KMS-11 (cell line): ENCODE data around the gene NABP2.

Source experiments
- H2AFZ ChIP-seq: fragments of 200-600 bp; sonication (generic); 2 replicates; pipeline ENCODE4 v1.6.1; 2016; ENCODE audit warnings: antibody characterized with exemption, mixed run types, low read depth
- H3K27ac ChIP-seq: fragments of 200-600 bp; sonication (generic); 2 replicates; pipeline ENCODE4 v1.6.1; 2016; ENCODE audit warnings: mild to moderate bottlenecking, mixed run types
- H3K27me3 ChIP-seq: fragments of 200-600 bp; sonication (generic); 2 replicates; pipeline ENCODE4 v1.6.1; 2017; ENCODE audit warnings: mild to moderate bottlenecking, low read depth, mixed run types, moderate library complexity; ENCODE audit not compliant: insufficient read depth
- H3K36me3 ChIP-seq: fragments of 200-600 bp; sonication (generic); 2 replicates; pipeline ENCODE4 v1.6.1; 2017; ENCODE audit warnings: mild to moderate bottlenecking, mixed run types; ENCODE audit not compliant: insufficient read depth
- H3K4me1 ChIP-seq: fragments of 200-600 bp; sonication (generic); 2 replicates; pipeline ENCODE4 v1.6.1; 2016; ENCODE audit warnings: mild to moderate bottlenecking, low read depth, mixed run types; ENCODE audit not compliant: poor library complexity, severe bottlenecking
- H3K4me2 ChIP-seq: fragments of 200-600 bp; sonication (generic); 2 replicates; pipeline ENCODE4 v1.7.0; 2016; ENCODE audit warnings: mild to moderate bottlenecking, mixed run types
- H3K4me3 ChIP-seq: fragments of 200-600 bp; sonication (generic); IDR thresholded peaks from 2 replicates; pipeline ENCODE4 v1.6.1; 2017; ENCODE audit warnings: low read depth, low read length, mixed read lengths; ENCODE audit not compliant: insufficient read depth
- H3K79me2 ChIP-seq: fragments of 200-600 bp; sonication (generic); 2 replicates; pipeline ENCODE4 v1.6.1; 2016; ENCODE audit warnings: low read depth, mixed run types; ENCODE audit not compliant: insufficient read depth
- H3K9ac ChIP-seq: fragments of 200-600 bp; sonication (generic); 2 replicates; pipeline ENCODE4 v1.6.1; 2016; ENCODE audit warnings: mild to moderate bottlenecking, mixed run types
- H4K20me1 ChIP-seq: fragments of 200-600 bp; sonication (generic); 2 replicates; pipeline ENCODE4 v1.6.1; 2016; ENCODE audit warnings: mild to moderate bottlenecking, mixed run types; ENCODE audit not compliant: insufficient read depth
- CTCF ChIP-seq: fragments of 200-600 bp; sonication (generic); conservative IDR thresholded peaks from 2 replicates; pipeline ENCODE4 v1.6.1; 2017; ENCODE audit warnings: low read depth, mild to moderate bottlenecking, antibody characterized with exemption, low read length, moderate library complexity, mixed read lengths

Gene NABP2

GRCh38 chr12:56237552-56237951, 13.4 kb downstream of the NABP2 start:
- no peak overlapping the region for H3K9ac ChIP-seq
- H2AFZ ChIP-seq = no peak overlapping the region
- no peaks in the 10 kb centered on the region for H3K79me2 ChIP-seq
- no peaks in the 10 kb centered on the region for H4K20me1 ChIP-seq
- H3K4me2 ChIP-seq = no peak overlapping the region
- peaks cover 6% of the 10 kb centered on the region for H3K4me1 ChIP-seq
- H3K4me3 ChIP-seq = no peak overlapping the region
- H3K27me3 ChIP-seq = no peaks in the 10 kb centered on the region
- no peak for TF ChIP-seq CTCF
- no peaks in the 10 kb centered on the region for H3K36me3 ChIP-seq
- no peak overlapping the region for H3K27ac ChIP-seq

DNA sequence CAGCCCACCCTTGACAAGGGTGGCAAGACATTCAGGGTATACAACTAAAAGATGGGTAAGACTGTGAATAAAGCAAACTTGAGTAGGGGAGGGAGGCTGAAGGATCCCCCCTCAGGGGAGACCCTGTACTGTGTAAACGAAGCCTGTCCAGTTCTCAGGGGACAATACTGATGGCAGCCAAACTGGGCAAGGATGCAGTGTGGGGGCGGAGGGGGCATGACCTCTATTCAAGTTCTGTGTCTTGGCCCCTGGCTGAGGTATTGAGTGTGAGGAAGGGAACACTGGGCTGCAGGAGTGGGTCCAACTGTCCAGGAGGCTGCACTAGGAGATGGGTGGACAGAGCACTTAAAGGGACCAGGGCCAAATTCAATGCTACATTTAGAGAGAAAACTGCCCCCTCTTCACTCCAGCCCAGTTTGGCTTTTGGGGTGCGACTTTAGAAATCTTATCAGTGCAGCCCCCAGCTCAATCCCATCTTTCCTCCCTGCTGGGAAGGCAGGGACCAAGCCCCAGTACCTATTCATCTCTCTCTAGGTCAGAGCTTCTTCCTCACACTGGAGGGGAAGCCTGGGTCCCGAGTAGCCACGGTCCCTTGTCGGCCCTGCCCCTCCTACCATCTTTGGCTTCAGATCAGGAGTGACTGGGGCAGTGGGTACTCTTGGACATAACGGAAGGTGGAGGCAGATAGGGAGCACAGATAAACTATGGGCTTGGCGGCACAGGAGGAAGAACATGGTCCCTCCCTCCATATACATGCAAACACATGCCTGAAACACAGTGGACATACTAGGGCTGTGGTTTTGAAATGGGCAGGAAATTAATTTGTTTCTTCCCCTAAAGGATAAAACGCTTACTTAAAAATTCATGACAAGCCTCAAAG, 17.5 kb downstream of the NABP2 start:
- no peak for TF ChIP-seq CTCF
- H4K20me1 ChIP-seq = no peaks in the 10 kb centered on the region
- H2AFZ ChIP-seq = no peak overlapping the region
- no peaks in the 10 kb centered on the region for H3K27me3 ChIP-seq
- H3K36me3 ChIP-seq = peaks cover 9% of the 10 kb centered on the region
- no peak overlapping the region for H3K4me3 ChIP-seq
- peaks cover 27% of the 10 kb centered on the region for H3K4me1 ChIP-seq
- peak overlapping the region; percentile 38; the same call in 1 of the 2 replicates for H3K4me2 ChIP-seq
- no peak overlapping the region for H3K9ac ChIP-seq
- H3K79me2 ChIP-seq = no peaks in the 10 kb centered on the region
- no peak overlapping the region; the same call in 1 of the 2 replicates for H3K27ac ChIP-seq

- Histone ChIP-seq H3K36me3 (peaks cover 9% of the 10 kb centered on the region), H3K9ac (no peak overlapping the region), H4K20me1 (no peaks in the 10 kb centered on the region), H3K4me1 (peaks cover 27% of the 10 kb centered on the region), H3K27me3 (no peaks in the 10 kb centered on the region), H3K79me2 (no peaks in the 10 kb centered on the region), H2AFZ (no peak overlapping the region), H3K27ac (no peak overlapping the region), H3K4me3 (no peak overlapping the region), H3K4me2 (peak overlapping the region; percentile 38; the same call in 1 of the 2 replicates)
- no peak for TF ChIP-seq CTCF
Observed at GRCh38 chr12:56242986-56243385, 18.8 kb downstream of the NABP2 start.

DNA sequence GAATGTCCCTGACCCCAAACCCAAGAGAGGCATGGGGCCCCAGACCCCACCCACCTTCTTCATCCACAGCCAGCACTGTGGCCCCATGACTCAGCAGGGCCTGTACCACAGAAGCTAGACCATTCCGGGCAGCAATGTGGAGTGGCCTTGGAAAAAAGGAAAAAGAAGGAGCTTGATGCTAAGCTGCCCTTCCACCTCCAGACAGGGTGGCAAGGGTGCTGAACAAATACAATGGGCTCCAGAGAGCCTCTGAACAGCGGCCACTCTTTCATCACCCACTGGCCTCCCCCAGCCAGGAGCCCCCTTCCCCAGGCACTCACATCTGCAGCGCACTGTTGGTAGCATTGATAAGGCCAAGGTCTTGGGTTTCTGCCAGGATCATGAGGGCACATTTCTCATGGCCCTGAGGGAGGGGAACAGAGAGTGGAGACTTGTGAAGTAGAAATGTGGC, 19.6 kb downstream of the NABP2 start:
- TF ChIP-seq CTCF = no peak
- H4K20me1 ChIP-seq = no peaks in the 10 kb centered on the region
- H3K4me3 ChIP-seq = no peak overlapping the region
- peaks cover 9% of the 10 kb centered on the region for H3K36me3 ChIP-seq
- no peaks in the 10 kb centered on the region for H3K79me2 ChIP-seq
- no peak overlapping the region for H2AFZ ChIP-seq
- no peak overlapping the region for H3K9ac ChIP-seq
- H3K27me3 ChIP-seq = no peaks in the 10 kb centered on the region
- H3K27ac ChIP-seq = peak overlapping the region; percentile 1; the same call in 1 of the 2 replicates
- H3K4me1 ChIP-seq = peaks cover 27% of the 10 kb centered on the region
- H3K4me2 ChIP-seq = no peak overlapping the region
